ACC112 (cell line): ENCODE data around the gene SPC24.
"Not testable (repeated sequence)": the region's sequence is repeated elsewhere in the genome, so short reads cannot be mapped to it uniquely, and the experiment has no call there.

Experiments
- H2AFZ ChIP-seq: fragments of 200-600 bp; sonication (generic); one replicate; pipeline ENCODE4 v1.6.0; 2017; ENCODE audit warnings: antibody characterized with exemption, low read length; ENCODE audit not compliant: unreplicated experiment
- H3K27ac ChIP-seq: fragments of 200-600 bp; sonication (generic); 2 replicates; pipeline ENCODE4 v1.5.1; 2014; ENCODE audit warnings: low read depth, mild to moderate bottlenecking, antibody characterized with exemption, low read length, moderate library complexity
- H3K27me3 ChIP-seq: fragments of 200-600 bp; sonication (generic); 2 replicates; pipeline ENCODE4 v1.6.1; 2014; ENCODE audit warnings: mild to moderate bottlenecking, antibody characterized with exemption, low read length, moderate library complexity, mixed read lengths; ENCODE audit not compliant: insufficient read depth
- H3K36me3 ChIP-seq: fragments of 200-600 bp; sonication (generic); 2 replicates; pipeline ENCODE4 v1.6.1; 2016; ENCODE audit warnings: mild to moderate bottlenecking, antibody characterized with exemption, low read length, moderate library complexity, mixed read lengths; ENCODE audit not compliant: insufficient read depth
- H3K4me1 ChIP-seq: fragments of 200-600 bp; sonication (generic); one replicate; pipeline ENCODE4 v1.6.1; 2016; ENCODE audit warnings: low read length, mixed read lengths; ENCODE audit not compliant: insufficient read depth, unreplicated experiment, control insufficient read depth
- H3K4me3 ChIP-seq: fragments of 200-600 bp; sonication (generic); 2 replicates; pipeline ENCODE4 v1.5.1; 2014; ENCODE audit warnings: mild to moderate bottlenecking, low read depth, low read length
- H3K79me2 ChIP-seq: fragments of 200-600 bp; sonication (generic); one replicate; pipeline ENCODE4 v1.6.0; 2016; ENCODE audit warnings: low read length; ENCODE audit not compliant: control insufficient read depth, unreplicated experiment, insufficient read depth

The SPC24 gene

DNA sequence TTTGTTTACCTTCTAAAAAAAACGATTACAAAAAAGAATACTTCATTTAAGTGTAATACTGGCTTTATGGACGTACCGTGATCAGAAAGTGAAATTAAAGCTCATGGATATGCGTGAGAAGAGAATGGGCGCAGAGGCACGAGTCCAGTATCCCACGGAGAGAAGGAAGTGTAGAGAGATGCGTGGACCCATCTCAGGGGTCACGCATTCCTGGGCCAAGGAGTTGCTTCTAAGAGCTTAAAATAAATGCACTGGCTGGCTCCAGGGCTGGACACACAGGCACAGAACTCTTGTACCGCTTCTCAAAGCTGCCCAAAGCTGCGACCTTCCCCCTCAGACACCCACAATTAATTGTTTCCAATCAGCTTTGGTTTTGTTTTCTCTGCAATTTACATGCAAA is 8.7 kb upstream of the SPC24 start:
- H3K27ac ChIP-seq: peak overlapping the region; percentile 95
- H3K36me3 ChIP-seq: peaks cover 6% of the 10 kb centered on the region; the same call in 1 of the 2 replicates

DNA sequence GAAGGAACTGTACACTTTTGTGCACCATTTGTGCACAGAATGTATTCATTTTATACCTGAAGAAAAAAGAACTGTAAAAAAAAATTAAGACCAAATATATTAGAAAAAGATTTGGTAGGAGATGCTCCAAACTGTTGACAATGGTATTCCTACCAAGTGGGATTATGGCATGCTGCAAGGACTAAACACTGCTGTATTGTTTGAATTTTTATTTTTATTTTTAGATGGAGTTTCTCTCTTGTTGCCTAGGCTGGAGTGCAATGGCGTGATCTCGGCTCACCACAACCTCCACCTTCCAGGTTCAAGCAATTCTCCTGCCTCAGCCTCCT is 4.8 kb upstream of the SPC24 start:
- peak overlapping the region; percentile 83 for H3K27ac ChIP-seq
- H3K36me3 ChIP-seq, H3K79me2 ChIP-seq, H3K27me3 ChIP-seq, H2AFZ ChIP-seq: not testable (repeated sequence)
- H3K4me1 ChIP-seq: peaks cover 13% of the 10 kb centered on the region
- 0 out of 2 replicates have a peak overlapping the region, but pooled peaks have one; percentile 36 for H3K4me3 ChIP-seq

More for the DNA sequence above, 8.7 kb upstream of the SPC24 start:
- Histone ChIP-seq H2AFZ (no peak overlapping the region), H3K79me2 (no peaks in the 10 kb centered on the region), H3K27me3 (no peaks in the 10 kb centered on the region), H3K4me1 (peaks cover 33% of the 10 kb centered on the region), H3K4me3 (0 out of 2 replicates have a peak overlapping the region, but pooled peaks have one; percentile 33)

- Histone ChIP-seq H2AFZ (peak overlapping the region; percentile 25), H3K4me1 (peaks cover 12% of the 10 kb centered on the region), H3K36me3 (peaks cover 6% of the 10 kb centered on the region; the same call in 1 of the 2 replicates), H3K4me3 (peak overlapping the region; percentile 47), H3K79me2 (peaks cover 8% of the 10 kb centered on the region), H3K27ac (peak overlapping the region; percentile 83), H3K27me3 (no peaks in the 10 kb centered on the region)
Observed at GRCh38 chr19:11159598-11160439, 4.2 kb upstream of the SPC24 start.

GRCh38 chr19:11154683-11155047 is 917 bp downstream of the SPC24 start:
- Histone ChIP-seq H3K79me2 (peaks cover 42% of the 10 kb centered on the region), H3K4me3 (peak overlapping the region; percentile 86), H3K27ac (peak overlapping the region; percentile 39; the same call in 1 of the 2 replicates), H3K27me3 (no peaks in the 10 kb centered on the region), H3K36me3 (no peaks in the 10 kb centered on the region), H3K4me1 (peaks cover 21% of the 10 kb centered on the region), H2AFZ (no peak overlapping the region)

DNA sequence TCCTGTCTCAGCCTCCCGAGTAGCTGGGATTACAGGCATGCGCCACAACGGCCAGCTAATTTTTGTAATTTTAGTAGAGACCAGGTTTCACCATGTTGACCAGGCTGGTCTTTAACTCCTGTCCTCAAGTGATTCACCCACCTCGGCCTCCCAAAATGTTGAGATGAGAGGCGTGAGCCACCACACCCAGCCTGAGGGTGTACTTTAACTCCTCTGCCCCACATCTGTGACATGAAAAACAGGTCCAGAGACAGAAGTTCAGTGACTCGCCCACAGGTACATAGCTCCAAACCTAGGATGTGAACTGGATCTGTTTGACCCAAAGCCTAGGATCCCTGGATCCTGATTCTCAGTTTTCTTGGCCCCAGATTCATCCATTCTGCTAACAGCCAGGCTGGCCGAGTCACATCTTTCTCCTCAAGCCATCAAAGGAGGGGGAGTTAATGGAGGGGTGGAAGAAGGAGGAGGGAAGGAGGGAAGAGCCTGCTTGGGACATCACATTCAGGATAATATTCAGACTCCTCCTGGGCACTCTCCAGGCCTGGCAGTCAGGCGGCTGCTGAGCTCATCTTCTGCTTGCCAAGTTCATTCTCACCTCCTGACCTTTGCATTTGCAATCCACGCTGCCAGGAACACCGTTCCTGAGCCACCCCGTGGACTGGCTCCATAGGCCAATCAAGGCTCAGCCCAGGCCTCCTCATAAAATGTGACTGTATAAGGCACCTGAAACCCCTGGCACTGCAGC is 3.1 kb downstream of the SPC24 start:
- no peaks in the 10 kb centered on the region for H3K36me3 ChIP-seq
- H3K27ac ChIP-seq: peak overlapping the region; percentile 72
- H2AFZ ChIP-seq: peak overlapping the region; percentile 60
- H3K4me3 ChIP-seq: no peak overlapping the region
- peaks cover 21% of the 10 kb centered on the region for H3K4me1 ChIP-seq
- H3K27me3 ChIP-seq: no peaks in the 10 kb centered on the region
- H3K79me2 ChIP-seq: peaks cover 42% of the 10 kb centered on the region

GRCh38 chr19:11151181-11151580 is 4.4 kb downstream of the SPC24 start:
- peaks cover 20% of the 10 kb centered on the region for H3K4me1 ChIP-seq
- no peaks in the 10 kb centered on the region for H3K36me3 ChIP-seq
- H3K4me3 ChIP-seq: no peak overlapping the region
- no peak overlapping the region for H2AFZ ChIP-seq
- peaks cover 42% of the 10 kb centered on the region for H3K79me2 ChIP-seq
- peak overlapping the region; percentile 29; the same call in 1 of the 2 replicates for H3K27ac ChIP-seq
- no peaks in the 10 kb centered on the region for H3K27me3 ChIP-seq

GRCh38 chr19:11148001-11148400 is 7.6 kb downstream of the SPC24 start:
- no peak overlapping the region for H3K4me3 ChIP-seq
- H3K79me2 ChIP-seq: peaks cover 22% of the 10 kb centered on the region
- H3K36me3 ChIP-seq: no peaks in the 10 kb centered on the region
- no peak overlapping the region for H2AFZ ChIP-seq
- H3K27ac ChIP-seq: no peak overlapping the region
- peaks cover 19% of the 10 kb centered on the region for H3K4me1 ChIP-seq
- no peaks in the 10 kb centered on the region for H3K27me3 ChIP-seq

GRCh38 chr19:11145536-11145924 is 10.1 kb downstream of the SPC24 start:
- H3K27ac ChIP-seq: 0 out of 2 replicates have a peak overlapping the region, but pooled peaks have one; percentile 2

GRCh38 chr19:11142528-11143171 is 12.9 kb downstream of the SPC24 start:
- no peaks in the 10 kb centered on the region for H3K27me3 ChIP-seq
- H3K4me1 ChIP-seq: peaks cover 34% of the 10 kb centered on the region
- no peaks in the 10 kb centered on the region for H3K36me3 ChIP-seq
- peak overlapping the region; percentile 66 for H3K4me3 ChIP-seq
- H2AFZ ChIP-seq: peak overlapping the region; percentile 18
- no peaks in the 10 kb centered on the region for H3K79me2 ChIP-seq
- peak overlapping the region; percentile 99 for H3K27ac ChIP-seq

More at GRCh38 chr19:11145536-11145924, 10.1 kb downstream of the SPC24 start:
- peaks cover 22% of the 10 kb centered on the region for H3K4me1 ChIP-seq
- no peak overlapping the region for H2AFZ ChIP-seq
- no peak overlapping the region for H3K4me3 ChIP-seq
- no peaks in the 10 kb centered on the region for H3K36me3 ChIP-seq
- no peaks in the 10 kb centered on the region for H3K27me3 ChIP-seq
- H3K79me2 ChIP-seq: peaks cover 4% of the 10 kb centered on the region

DNA sequence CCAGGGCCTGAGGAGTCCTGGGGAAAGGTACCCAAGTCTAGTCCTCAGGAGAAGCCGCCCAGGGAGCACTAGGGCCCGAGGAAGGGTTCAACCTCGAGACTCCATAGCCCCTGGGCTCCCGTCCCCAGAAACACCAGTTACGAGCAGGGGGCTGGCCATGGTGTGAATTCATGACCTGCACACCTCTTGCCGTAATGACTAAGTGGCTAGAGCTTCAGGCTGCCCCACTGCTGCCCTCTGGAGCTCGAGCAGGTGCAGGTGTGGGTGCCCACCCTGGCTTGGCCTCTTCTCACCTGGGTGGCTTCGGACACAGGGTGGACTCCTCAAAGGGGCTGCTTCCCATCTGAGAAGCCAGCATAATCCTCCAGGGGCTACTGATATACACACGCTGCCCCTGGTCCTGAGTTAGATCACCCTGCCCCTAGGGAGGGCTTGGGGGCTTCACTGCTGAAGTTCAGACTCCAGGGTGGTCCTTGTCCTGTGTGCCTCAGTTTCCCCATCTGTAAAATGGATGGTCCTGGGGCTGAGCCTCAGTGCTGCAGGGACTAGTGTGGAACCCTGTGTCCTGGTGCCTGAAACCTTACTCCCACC is 13.6 kb downstream of the SPC24 start:
- no peaks in the 10 kb centered on the region for H3K79me2 ChIP-seq
- no peaks in the 10 kb centered on the region for H3K36me3 ChIP-seq
- no peak overlapping the region for H2AFZ ChIP-seq
- H3K27ac ChIP-seq: peak overlapping the region; percentile 99
- H3K4me1 ChIP-seq: peaks cover 34% of the 10 kb centered on the region
- no peaks in the 10 kb centered on the region for H3K27me3 ChIP-seq
- peak overlapping the region; percentile 25; the same call in 1 of the 2 replicates for H3K4me3 ChIP-seq
